Omental fat pad (tissue), 4 donors: ENCODE data around the gene SHROOM3. TPM values are rescaled to one million over a fixed set of nuclear protein-coding genes. Genes with fewer than 3 reads are reported as not detected.

Experiments used
- ATAC-seq: fragments of 150-250 bp; one replicate; pipeline ENCODE4 v1.9.1; 2016; ENCODE audit warnings: mild to moderate bottlenecking, moderate library complexity; ENCODE audit not compliant: low FRiP score
- DNase-seq: peaks from one replicate; pipeline ENCODE4 v3.0.0-alpha.2; 2019; ENCODE audit warnings: low spot score
- total RNA-seq, 4 donors: library from RNA; depleted of rRNA; stranded (reverse); fragments of >200 nt; gene quantifications; one replicate each; pipeline ENCODE4 v1.1.0, GENCODE V29; 2016
- TF ChIP-seq, protein P1 (sequence below), 3 donors: fragments of 450-650 bp; IDR thresholded peaks; one replicate each; pipeline ENCODE4 v1.5.1; 2016 to 2017; ENCODE audit warnings: antibody characterized with exemption in 3 of 3, mild to moderate bottlenecking in 3 of 3, moderate library complexity in 2 of 3

The SHROOM3 gene
- total RNA-seq, 4 donors from 2014 or later, result 1.3 to 12.2 (median 3.1) TPM

DNA sequence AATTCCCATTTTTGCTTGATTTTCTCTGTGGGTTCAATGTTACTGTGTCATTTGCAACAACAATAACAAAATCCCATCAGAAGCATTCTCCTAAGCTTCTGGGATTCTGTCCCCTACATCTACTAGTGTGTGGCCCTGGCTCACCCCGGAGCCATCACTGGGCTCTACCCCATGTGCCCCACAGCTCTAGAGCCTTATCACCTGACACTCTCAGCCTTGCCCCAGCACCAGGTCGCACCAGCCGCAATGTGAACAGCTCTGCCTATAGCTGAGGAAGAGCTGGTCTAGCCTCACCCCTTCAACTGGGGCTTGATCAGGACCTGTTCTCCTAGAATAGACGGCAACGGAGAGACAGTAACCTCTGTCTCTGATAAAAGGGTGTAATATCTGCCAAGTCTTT is 161.7 kb downstream of the SHROOM3 start:
- TF ChIP-seq, protein P1, sequence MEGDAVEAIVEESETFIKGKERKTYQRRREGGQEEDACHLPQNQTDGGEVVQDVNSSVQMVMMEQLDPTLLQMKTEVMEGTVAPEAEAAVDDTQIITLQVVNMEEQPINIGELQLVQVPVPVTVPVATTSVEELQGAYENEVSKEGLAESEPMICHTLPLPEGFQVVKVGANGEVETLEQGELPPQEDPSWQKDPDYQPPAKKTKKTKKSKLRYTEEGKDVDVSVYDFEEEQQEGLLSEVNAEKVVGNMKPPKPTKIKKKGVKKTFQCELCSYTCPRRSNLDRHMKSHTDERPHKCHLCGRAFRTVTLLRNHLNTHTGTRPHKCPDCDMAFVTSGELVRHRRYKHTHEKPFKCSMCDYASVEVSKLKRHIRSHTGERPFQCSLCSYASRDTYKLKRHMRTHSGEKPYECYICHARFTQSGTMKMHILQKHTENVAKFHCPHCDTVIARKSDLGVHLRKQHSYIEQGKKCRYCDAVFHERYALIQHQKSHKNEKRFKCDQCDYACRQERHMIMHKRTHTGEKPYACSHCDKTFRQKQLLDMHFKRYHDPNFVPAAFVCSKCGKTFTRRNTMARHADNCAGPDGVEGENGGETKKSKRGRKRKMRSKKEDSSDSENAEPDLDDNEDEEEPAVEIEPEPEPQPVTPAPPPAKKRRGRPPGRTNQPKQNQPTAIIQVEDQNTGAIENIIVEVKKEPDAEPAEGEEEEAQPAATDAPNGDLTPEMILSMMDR (IDR thresholded peaks at IDR 0.05), result no peak
- DNase-seq (no peak), ATAC-seq (no peak)

DNA sequence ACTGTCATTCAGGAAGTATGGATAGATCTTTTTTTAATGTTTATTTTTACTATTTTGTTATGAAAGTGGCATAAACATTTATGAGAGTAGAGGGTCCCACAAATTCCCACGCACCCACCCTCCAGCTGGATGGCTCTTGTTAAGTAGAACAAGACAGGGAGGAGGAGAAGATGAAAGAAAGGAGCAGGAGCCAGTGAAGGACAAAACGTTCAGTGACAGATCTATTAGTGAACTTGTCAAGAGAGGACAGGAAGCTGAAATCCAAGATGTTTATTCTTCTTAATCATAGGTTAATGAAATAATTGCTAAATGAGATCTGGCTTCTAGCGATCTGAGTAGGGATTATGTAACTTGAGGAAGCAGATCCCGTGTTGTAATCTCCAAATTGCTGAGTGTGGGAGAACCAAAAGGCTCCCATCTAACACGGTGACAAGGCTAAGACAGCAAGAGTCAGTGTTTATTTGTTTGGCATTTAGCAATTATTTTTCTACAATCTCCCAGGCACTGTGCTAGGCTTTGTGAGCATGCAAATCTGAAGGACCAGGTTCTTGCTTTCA is 162.5 kb downstream of the SHROOM3 start:
- DNase-seq, result no peak
- TF ChIP-seq, protein P1 (IDR thresholded peaks at IDR 0.05), result no peak
- ATAC-seq, result no peak

DNA sequence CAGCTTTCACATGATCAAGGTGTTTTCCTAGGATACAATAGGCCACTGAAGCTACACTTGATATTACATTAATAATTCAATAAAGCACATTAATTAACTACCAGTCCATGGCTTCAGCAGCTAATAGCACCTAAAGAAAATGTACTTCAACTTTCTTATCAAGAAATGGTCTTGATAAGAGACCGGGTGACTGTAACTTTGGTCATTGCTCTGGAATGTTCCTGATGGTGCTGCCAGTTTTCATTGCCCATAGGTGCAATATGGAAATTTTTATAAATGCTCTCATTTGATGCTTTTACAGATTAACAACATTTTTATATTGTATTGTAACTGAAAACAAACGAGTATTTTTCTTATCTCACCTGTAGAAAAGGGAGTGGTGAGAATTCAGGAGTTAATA is 165.4 kb downstream of the SHROOM3 start:
- TF ChIP-seq, protein P1 (IDR thresholded peaks at IDR 0.05), result no peak
- ATAC-seq, result no peak

GRCh38 chr4:76601791-76602190 is 166.8 kb downstream of the SHROOM3 start:
- ATAC-seq (no peak), DNase-seq (no peak)
- TF ChIP-seq, protein P1 (IDR thresholded peaks at IDR 0.05), result no peak

More for the DNA sequence above, 165.4 kb downstream of the SHROOM3 start:
- no peak for DNase-seq

DNA sequence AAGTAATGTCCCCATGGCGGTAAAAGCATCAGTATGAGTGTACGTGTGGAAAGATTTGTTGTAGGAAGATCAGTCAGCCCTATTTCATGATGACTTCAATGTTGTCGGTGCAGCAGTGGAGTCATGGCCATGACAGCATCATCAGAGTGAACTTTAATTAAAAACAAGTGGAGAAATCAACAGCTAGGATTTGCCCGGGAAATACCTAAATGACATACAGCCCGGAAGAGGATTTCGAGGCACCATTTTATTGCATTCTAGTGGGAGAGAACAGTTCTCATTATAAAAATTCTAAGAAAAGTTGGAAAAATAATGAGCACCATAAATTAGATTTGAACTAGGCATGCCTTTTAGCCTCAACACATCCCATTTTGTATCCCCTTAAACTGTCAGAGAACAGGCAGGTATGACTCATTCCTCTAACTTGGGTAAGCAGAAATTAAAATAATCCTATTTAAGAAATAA is 170.1 kb downstream of the SHROOM3 start:
- no peak for ATAC-seq
- DNase-seq, result no peak
- TF ChIP-seq, protein P1 (IDR thresholded peaks at IDR 0.05), result no peak

GRCh38 chr4:76606645-76607265 is 171.7 kb downstream of the SHROOM3 start:
- TF ChIP-seq, protein P1 (IDR thresholded peaks at IDR 0.05), result no peak
- ATAC-seq, result no peak
- DNase-seq, result no peak

DNA sequence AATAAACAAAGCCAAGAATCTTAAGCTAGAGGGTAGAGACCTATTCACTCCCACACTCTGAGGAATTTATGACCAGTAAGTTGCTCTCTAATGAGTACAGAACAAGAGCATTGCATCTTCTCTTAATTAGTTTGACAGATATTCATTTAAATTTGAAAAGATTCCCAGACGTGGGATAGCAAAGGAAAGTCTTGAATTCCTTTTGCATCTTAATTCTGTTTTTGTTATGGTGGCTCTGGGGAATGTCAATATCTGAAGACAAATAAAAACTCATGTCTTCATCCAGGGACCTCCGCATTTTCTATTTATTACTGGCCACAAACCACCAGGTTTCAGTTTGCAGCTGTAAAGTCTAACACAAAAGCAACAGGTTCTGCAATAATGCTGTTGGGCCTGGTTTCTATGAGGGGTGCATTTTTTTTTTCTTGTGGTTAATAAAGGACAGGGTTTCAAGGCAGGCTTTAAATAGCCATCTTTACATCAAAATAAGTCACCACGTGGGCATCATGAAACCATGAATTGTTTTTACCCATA is 172.3 kb downstream of the SHROOM3 start:
- TF ChIP-seq, protein P1 (IDR thresholded peaks at IDR 0.05), result no peak
- ATAC-seq (no peak), DNase-seq (no peak)
